HEK293 (cell line): ENCODE data around the gene SLC6A17.

Source experiments
- CTCF ChIA-PET: fragments of 350-600 bp; formaldehyde crosslinking; extraction: SDS; loops from one replicate; lab custom pipeline; 2021; ENCODE audit warnings: antibody characterized with exemption; lab: Yijun Ruan, JAX
- POLR2A ChIA-PET: fragments of 300-600 bp; formaldehyde crosslinking; extraction: SDS; loops from one replicate; lab custom pipeline; 2020; ENCODE audit warnings: antibody characterized with exemption, inconsistent platforms; lab: Yijun Ruan, JAX
- H3K27ac ChIP-seq: fragments of 200-500 bp; sonication (Bioruptor generic); 2 replicates; pipeline ENCODE4 v1.5.1; 2014; ENCODE audit warnings: low read depth, low read length, control low read depth, inconsistent platforms; ENCODE audit errors: extremely low read depth
- H3K36me3 ChIP-seq, 2 experiments: fragments of 200-500 bp in 1 of 2; sonication (Bioruptor generic) in 1 of 2; 1 replicate in 1 of 2; 2 replicates in 1 of 2; pipeline ENCODE4 v1.5.1; 2014 to 2017; ENCODE audit warnings: inconsistent platforms in 2 of 2, low read length in 2 of 2; ENCODE audit not compliant: control insufficient read depth in 2 of 2, insufficient read depth in 1 of 2
- H3K4me1 ChIP-seq: fragments of 200-500 bp; sonication (Bioruptor generic); 2 replicates; pipeline ENCODE4 v1.5.1; 2014; ENCODE audit warnings: mild to moderate bottlenecking, low read length, inconsistent platforms; ENCODE audit not compliant: control insufficient read depth, insufficient read depth
- H3K4me3 ChIP-seq: 2 replicates; pipeline ENCODE4 v1.5.1; 2011; ENCODE audit warnings: low read depth, mild to moderate bottlenecking, control low read depth, low read length, moderate library complexity
- H3K9me3 ChIP-seq: fragments of 200-500 bp; sonication (Bioruptor generic); 2 replicates; pipeline ENCODE4 v1.5.1; 2014; ENCODE audit warnings: low read depth, low read length, inconsistent platforms; ENCODE audit not compliant: control insufficient read depth, insufficient read depth
- EGR2 ChIP-seq: fragments of 450-650 bp; formaldehyde crosslinking; IDR thresholded peaks from 2 replicates; pipeline ENCODE4 v1.5.1; 2016; ENCODE audit warnings: low read depth, missing biosample characterization, missing genetic modification characterization
- FEZF1 ChIP-seq: fragments of 450-650 bp; formaldehyde crosslinking; IDR thresholded peaks from 2 replicates; pipeline ENCODE4 v1.5.1; 2016; ENCODE audit warnings: missing biosample characterization, missing genetic modification characterization
- GLIS1 ChIP-seq: fragments of 450-650 bp; formaldehyde crosslinking; IDR thresholded peaks from 2 replicates; pipeline ENCODE4 v1.5.1; 2016; ENCODE audit warnings: missing biosample characterization, missing genetic modification characterization
- IKZF3 ChIP-seq: fragments of 450-650 bp; IDR thresholded peaks from 2 replicates; pipeline ENCODE4 v1.5.0; 2018; ENCODE audit warnings: missing biosample characterization, mild to moderate bottlenecking, missing genetic modification characterization, moderate library complexity
- KLF10 ChIP-seq: fragments of 450-650 bp; IDR thresholded peaks from 2 replicates; pipeline ENCODE4 v1.5.1; 2018; ENCODE audit warnings: missing biosample characterization, mild to moderate bottlenecking, missing genetic modification characterization
- ZBTB26 ChIP-seq: fragments of 450-650 bp; formaldehyde crosslinking; optimal IDR thresholded peaks from 2 replicates; pipeline ENCODE3; 2016; ENCODE audit warnings: missing biosample characterization, mild to moderate bottlenecking, missing genetic modification characterization
- ZBTB48 ChIP-seq: fragments of 450-650 bp; formaldehyde crosslinking; IDR thresholded peaks from 2 replicates; pipeline ENCODE4 v1.5.1; 2016; ENCODE audit warnings: missing biosample characterization, missing genetic modification characterization
- ZFHX2 ChIP-seq: fragments of 450-650 bp; formaldehyde crosslinking; conservative IDR thresholded peaks from 2 replicates; pipeline ENCODE4 v1.5.1; 2016; ENCODE audit warnings: missing biosample characterization, missing genetic modification characterization
- ZIC2 ChIP-seq: fragments of 450-650 bp; formaldehyde crosslinking; IDR thresholded peaks from 2 replicates; pipeline ENCODE4 v1.5.1; 2016; ENCODE audit warnings: missing biosample characterization, missing genetic modification characterization
- ZNF2 ChIP-seq: fragments of 450-650 bp; formaldehyde crosslinking; IDR thresholded peaks from 2 replicates; pipeline ENCODE4 v1.5.1; 2016; ENCODE audit warnings: missing biosample characterization, missing genetic modification characterization
- ZNF600 ChIP-seq: fragments of 450-650 bp; formaldehyde crosslinking; IDR thresholded peaks from 2 replicates; pipeline ENCODE4 v1.5.1; 2016; ENCODE audit warnings: missing biosample characterization, missing genetic modification characterization
- ZNF777 ChIP-seq: fragments of 450-650 bp; formaldehyde crosslinking; IDR thresholded peaks from 2 replicates; pipeline ENCODE4 v1.5.1; 2017; ENCODE audit warnings: missing biosample characterization, missing genetic modification characterization, borderline replicate concordance
- TF ChIP-seq, protein P1 (sequence below): fragments of 450-650 bp; formaldehyde crosslinking; IDR thresholded peaks from 2 replicates; pipeline ENCODE4 v1.5.1; 2017; ENCODE audit warnings: missing biosample characterization, mild to moderate bottlenecking, missing genetic modification characterization, moderate library complexity
- TF ChIP-seq, protein P2 (sequence below): fragments of 450-650 bp; IDR thresholded peaks from 2 replicates; pipeline ENCODE4 v1.5.1; 2018; ENCODE audit warnings: missing biosample characterization, mild to moderate bottlenecking, missing genetic modification characterization

SLC6A17 gene

GRCh38 chr1:110230381-110231199, 80.3 kb downstream of the SLC6A17 start:
- Histone ChIP-seq H3K4me1 (peaks cover 1% of the 10 kb centered on the region; the same call in 1 of the 2 replicates), H3K36me3 (peaks cover 0 to 94% of the 10 kb centered on the region in 2 experiments; a peak in 1 of 3 replicates), H3K27ac (no peak overlapping the region), H3K9me3 (no peaks in the 10 kb centered on the region), H3K4me3 (no peak overlapping the region)
- POLR2A ChIA-PET: no interaction called here
- TF ChIP-seq ZBTB48 (tag by site-specific recombination): no peak
- TF ChIP-seq KLF10 (tag by site-specific recombination): no peak
- TF ChIP-seq, protein P1, sequence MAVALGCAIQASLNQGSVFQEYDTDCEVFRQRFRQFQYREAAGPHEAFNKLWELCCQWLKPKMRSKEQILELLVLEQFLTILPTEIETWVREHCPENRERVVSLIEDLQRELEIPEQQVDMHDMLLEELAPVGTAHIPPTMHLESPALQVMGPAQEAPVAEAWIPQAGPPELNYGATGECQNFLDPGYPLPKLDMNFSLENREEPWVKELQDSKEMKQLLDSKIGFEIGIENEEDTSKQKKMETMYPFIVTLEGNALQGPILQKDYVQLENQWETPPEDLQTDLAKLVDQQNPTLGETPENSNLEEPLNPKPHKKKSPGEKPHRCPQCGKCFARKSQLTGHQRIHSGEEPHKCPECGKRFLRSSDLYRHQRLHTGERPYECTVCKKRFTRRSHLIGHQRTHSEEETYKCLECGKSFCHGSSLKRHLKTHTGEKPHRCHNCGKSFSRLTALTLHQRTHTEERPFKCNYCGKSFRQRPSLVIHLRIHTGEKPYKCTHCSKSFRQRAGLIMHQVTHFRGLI (tag by site-specific recombination): no peak
- TF ChIP-seq EGR2 (tag by site-specific recombination): peak; percentile 81
- peak; percentile 63 for TF ChIP-seq ZFHX2
- CTCF ChIA-PET: interaction anchor here (1.9 kb wide), 1 partner anchor 23 kb away, joined by 7 read pairs; no protein-coding TSS in a partner anchor

GRCh38 chr1:110233861-110234260, 83.6 kb downstream of the SLC6A17 start:
- Histone ChIP-seq H3K27ac (no peak overlapping the region), H3K9me3 (no peaks in the 10 kb centered on the region), H3K4me3 (no peak overlapping the region), H3K4me1 (peaks cover 2% of the 10 kb centered on the region; the same call in 1 of the 2 replicates), H3K36me3 (peaks cover 0 to 67% of the 10 kb centered on the region in 2 experiments; a peak in 1 of 3 replicates)
- TF ChIP-seq ZIC2 (tag by site-specific recombination): peak; percentile 99
- no peak for TF ChIP-seq KLF10 (tag by site-specific recombination)
- ChIA-PET CTCF (no interaction called here), POLR2A (no interaction called here)

DNA sequence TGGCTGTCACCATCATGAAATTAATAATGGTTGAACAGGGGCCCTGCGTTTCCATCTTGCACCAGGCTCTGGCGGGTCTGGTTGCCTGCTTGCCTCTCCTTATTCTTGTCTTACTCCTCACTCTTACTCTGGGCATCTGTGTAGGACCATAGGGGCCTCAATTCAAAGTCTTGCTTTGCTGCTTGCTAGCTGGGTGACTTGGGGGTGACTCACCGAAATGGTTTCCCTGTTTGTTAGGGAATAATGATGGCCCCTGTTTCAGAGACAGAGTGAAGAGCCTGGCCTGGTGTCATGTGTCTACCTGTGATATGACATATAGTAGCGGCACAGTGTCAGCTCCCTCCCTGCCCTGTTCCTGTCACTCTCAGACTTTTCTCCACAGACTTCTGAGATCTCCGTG, 84.4 kb downstream of the SLC6A17 start:
- H3K36me3 ChIP-seq: peaks cover 0 to 59% of the 10 kb centered on the region in 2 experiments; a peak in 1 of 3 replicates
- no peak overlapping the region for H3K27ac ChIP-seq
- CTCF ChIA-PET: no interaction called here

GRCh38 chr1:110235181-110235833, 85.0 kb downstream of the SLC6A17 start:
- Histone ChIP-seq H3K4me1 (peaks cover 2% of the 10 kb centered on the region; the same call in 1 of the 2 replicates), H3K9me3 (no peaks in the 10 kb centered on the region), H3K4me3 (no peak overlapping the region), H3K27ac (no peak overlapping the region), H3K36me3 (peaks cover 0 to 53% of the 10 kb centered on the region in 2 experiments; a peak in 1 of 3 replicates)
- peak; percentile 51 for TF ChIP-seq FEZF1 (tag by site-specific recombination)
- peak; percentile 59; the same call in 1 of the 2 replicates for TF ChIP-seq GLIS1 (tag by site-specific recombination)
- 0 out of 2 replicates have a peak, but pooled peaks have one; percentile 21 for TF ChIP-seq IKZF3 (tag by site-specific recombination)
- TF ChIP-seq ZNF2 (tag by site-specific recombination): no peak
- no peak for TF ChIP-seq ZNF600 (tag by site-specific recombination)
- TF ChIP-seq, protein P2, sequence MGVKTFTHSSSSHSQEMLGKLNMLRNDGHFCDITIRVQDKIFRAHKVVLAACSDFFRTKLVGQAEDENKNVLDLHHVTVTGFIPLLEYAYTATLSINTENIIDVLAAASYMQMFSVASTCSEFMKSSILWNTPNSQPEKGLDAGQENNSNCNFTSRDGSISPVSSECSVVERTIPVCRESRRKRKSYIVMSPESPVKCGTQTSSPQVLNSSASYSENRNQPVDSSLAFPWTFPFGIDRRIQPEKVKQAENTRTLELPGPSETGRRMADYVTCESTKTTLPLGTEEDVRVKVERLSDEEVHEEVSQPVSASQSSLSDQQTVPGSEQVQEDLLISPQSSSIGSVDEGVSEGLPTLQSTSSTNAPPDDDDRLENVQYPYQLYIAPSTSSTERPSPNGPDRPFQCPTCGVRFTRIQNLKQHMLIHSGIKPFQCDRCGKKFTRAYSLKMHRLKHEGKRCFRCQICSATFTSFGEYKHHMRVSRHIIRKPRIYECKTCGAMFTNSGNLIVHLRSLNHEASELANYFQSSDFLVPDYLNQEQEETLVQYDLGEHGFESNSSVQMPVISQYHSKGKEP (tag by site-specific recombination): no peak
- TF ChIP-seq ZBTB48 (tag by site-specific recombination): peak; percentile 72
- no peak for TF ChIP-seq ZBTB26 (tag by site-specific recombination)
- POLR2A ChIA-PET: no interaction called here
- CTCF ChIA-PET: no interaction called here

More for the DNA sequence above, 84.4 kb downstream of the SLC6A17 start:
- Histone ChIP-seq H3K4me3 (no peak overlapping the region), H3K9me3 (no peaks in the 10 kb centered on the region), H3K4me1 (peaks cover 2% of the 10 kb centered on the region; the same call in 1 of the 2 replicates)
- POLR2A ChIA-PET: no interaction called here
- TF ChIP-seq ZNF777 (tag by site-specific recombination): no peak
- peak; percentile 49 for TF ChIP-seq ZIC2 (tag by site-specific recombination)
